AG09319 (cell line): ENCODE data around the gene TALDO1.
A peak's percentile ranks its signal among the peaks of the same experiment; 100 is the strongest.

Experiments
- DNase-seq: peaks from one replicate; pipeline ENCODE4 v3.0.0-alpha.2; 2010; ENCODE audit warnings: low read depth; ENCODE audit errors: extremely low read depth
- TF ChIP-seq, protein P1 (sequence below): IDR thresholded peaks from 2 replicates; pipeline ENCODE4 v1.5.1; 2011; ENCODE audit warnings: low read depth, mild to moderate bottlenecking, inconsistent platforms, low read length, moderate library complexity

TALDO1 gene

DNA sequence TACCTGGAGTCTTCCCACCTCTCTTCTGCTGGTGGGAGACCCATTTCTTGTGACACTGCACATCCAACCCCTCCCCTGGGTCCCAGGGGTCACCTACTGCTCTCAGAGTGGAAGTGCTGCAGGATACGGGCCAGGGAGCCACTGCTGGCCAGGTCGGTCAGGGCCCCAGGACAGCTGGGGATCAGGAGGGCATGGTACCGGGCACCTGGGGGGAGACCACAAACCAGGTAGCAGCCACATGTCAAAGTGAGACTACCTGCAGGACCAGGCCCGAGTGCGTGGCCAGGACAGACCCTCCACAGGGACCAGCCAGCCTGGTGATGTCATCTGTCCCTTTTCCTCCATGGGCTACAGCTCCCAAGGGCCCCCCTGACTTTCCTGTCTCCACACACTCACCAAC, 26.2 kb downstream of the TALDO1 start:
- TF ChIP-seq, protein P1, sequence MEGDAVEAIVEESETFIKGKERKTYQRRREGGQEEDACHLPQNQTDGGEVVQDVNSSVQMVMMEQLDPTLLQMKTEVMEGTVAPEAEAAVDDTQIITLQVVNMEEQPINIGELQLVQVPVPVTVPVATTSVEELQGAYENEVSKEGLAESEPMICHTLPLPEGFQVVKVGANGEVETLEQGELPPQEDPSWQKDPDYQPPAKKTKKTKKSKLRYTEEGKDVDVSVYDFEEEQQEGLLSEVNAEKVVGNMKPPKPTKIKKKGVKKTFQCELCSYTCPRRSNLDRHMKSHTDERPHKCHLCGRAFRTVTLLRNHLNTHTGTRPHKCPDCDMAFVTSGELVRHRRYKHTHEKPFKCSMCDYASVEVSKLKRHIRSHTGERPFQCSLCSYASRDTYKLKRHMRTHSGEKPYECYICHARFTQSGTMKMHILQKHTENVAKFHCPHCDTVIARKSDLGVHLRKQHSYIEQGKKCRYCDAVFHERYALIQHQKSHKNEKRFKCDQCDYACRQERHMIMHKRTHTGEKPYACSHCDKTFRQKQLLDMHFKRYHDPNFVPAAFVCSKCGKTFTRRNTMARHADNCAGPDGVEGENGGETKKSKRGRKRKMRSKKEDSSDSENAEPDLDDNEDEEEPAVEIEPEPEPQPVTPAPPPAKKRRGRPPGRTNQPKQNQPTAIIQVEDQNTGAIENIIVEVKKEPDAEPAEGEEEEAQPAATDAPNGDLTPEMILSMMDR = no peak
- DNase-seq = no peak

GRCh38 chr11:773830-774229, 26.6 kb downstream of the TALDO1 start:
- TF ChIP-seq, protein P1 = no peak
- DNase-seq = no peak

- TF ChIP-seq, protein P1 = no peak
- no peak for DNase-seq
Measured at GRCh38 chr11:774873-775592, 27.8 kb downstream of the TALDO1 start.

GRCh38 chr11:776263-776560, 28.9 kb downstream of the TALDO1 start:
- no peak for DNase-seq
- TF ChIP-seq, protein P1 = no peak

DNA sequence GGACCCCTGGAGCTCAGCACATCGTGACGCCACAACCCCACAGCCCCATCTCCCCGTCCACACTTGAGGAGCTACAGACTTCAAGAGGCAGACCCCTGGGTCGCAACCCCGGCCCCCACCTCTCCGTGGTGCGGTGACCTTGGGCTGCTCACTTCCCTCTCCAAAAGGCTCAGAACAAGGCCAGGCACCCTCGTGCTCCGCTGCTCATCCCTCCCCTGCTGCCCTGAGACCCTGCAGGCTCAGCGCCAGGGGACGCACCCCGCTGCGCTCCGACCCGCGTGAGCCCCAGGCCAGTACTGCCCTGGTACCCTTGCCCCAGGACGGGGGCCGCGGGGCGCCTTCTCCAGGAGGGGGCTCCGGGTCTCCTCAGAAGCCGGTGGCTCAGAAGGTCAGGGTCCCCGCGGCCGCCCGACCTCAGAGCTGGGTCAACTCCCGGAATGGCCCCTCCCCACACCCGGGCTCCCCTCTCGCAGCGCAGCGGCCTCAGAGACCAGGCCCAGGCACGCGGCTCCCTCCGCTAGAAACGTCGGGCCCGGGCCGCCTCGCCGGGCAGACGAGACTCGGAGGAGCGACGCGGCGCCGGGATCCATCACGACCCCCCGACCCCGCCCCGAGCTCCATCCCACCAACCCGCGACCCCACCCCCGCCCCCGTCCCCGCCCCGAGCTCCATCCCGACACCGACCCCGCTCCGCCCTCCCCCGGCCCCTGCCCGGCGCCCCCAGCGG, 29.5 kb downstream of the TALDO1 start:
- DNase-seq = no peak
- TF ChIP-seq, protein P1 = no peak

DNA sequence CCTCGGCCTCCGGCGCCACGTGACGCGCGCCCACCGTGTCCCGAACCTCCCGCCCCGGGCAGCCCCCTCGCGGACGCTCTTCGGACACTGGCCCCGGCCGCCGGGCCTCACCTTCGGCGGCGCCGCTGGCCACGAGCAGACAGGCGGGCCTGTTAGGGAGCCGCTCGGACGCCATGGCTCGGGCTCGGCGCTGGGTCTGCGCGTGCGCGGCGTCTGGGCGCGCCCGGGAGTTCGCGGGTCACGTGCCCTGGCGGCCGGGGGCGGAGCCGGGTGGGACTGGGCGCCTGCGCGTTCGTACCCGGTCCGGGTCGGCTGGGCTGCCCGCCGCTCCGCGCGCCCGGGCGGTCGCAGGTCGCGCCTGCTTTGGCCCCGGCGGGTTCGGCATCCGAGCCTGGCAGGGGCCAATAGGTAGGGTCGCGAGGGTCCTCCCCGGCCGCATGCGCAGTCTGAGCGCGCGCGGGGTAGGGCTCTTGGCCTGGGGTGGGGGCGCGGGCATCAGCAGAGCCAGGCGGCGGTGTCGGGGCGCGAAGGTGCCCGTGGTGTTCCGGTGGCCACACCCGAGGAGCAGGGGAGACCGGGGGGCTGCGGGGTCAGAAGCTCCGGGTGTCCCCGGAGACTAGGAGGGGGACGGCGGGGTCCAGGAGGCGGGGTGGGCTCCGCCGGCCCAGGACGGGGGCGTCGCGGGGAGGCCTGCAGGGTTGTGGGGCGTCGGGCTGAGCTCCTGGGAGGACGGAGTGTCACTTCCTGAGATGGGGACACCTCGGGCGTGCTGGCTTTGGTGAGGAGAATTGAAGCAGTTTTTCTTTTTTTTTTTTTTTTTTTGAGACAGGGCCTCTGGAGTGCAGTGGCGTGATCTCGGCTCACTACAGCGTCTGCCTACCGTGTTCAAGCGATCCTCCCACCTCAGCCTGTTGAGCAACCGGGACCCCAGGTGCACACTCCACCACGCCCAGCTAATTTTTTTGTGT, 30.3 kb downstream of the TALDO1 start, which contains the start of gene GATD1:
GATD1 (minus strand) TSS at position 200 of the 968 bp plus-strand sequence; CDS start at position 175, 25 bp downstream.
- TF ChIP-seq, protein P1 = no peak
- DNase-seq = peak; percentile 62
